Activated naive CD4-positive, alpha-beta T cell (primary cell): Measurements from ENCODE around the gene CATSPERE.
"Not testable (repeated sequence)": the region's sequence is repeated elsewhere in the genome, so short reads cannot be mapped to it uniquely, and the experiment has no call there.

ENCODE experiments used
- DNase-seq, 4 experiments: peaks; one replicate each; lab custom pipeline; 2025; lab: John Stamatoyannopoulos, UW

Gene CATSPERE

GRCh38 chr1:244545511-244545910 is 84.4 kb downstream of the CATSPERE start:
- DNase-seq, result no peak

- DNase-seq, result no peak
Observed at GRCh38 chr1:244548558-244549115, 87.6 kb downstream of the CATSPERE start.

- DNase-seq, result no peak
Observed at GRCh38 chr1:244552336-244552735, 91.3 kb downstream of the CATSPERE start.

DNA sequence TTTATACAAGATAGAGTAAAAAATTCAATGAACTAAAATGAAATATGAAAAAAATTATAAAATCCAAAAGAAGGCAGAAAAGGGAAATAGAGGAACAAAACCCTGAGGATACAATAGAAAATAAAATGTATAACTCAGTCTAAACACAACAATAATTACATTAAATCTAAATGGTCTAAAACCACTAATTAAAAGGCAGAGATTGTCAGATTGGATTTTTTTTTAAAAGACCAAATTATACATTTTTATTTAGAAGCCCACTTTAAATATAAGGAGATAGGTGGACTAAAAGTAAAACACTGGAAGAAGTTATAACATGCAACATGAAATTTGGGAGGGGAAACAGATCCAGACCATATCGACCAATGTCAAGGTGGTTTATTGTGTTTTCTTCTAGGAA is 95.2 kb downstream of the CATSPERE start:
- DNase-seq, result no peak

DNA sequence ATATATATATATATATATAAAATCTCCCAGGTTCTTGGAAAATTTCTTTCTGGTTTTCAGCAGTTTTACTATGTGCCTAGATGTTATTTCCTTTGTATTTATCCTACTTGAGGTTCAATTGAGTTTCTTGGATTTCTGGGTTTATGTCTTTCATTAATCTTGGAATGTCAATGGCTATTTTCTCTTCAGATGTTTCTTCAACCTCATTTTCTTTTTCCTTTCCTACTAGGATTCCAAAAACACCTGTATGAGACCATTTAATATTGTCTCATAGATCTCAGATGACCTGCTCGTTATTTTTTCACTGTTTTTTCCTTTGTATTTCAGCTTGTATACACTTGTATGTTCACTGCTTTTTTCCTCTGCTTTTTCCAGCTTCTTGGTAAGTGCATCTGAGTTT is 96.5 kb downstream of the CATSPERE start:
- DNase-seq, result no peak

- no peak for DNase-seq
Observed at GRCh38 chr1:244559561-244559960, 98.5 kb downstream of the CATSPERE start.

- DNase-seq, result not testable (repeated sequence)
Observed at GRCh38 chr1:244562877-244563276, 101.8 kb downstream of the CATSPERE start.

DNA sequence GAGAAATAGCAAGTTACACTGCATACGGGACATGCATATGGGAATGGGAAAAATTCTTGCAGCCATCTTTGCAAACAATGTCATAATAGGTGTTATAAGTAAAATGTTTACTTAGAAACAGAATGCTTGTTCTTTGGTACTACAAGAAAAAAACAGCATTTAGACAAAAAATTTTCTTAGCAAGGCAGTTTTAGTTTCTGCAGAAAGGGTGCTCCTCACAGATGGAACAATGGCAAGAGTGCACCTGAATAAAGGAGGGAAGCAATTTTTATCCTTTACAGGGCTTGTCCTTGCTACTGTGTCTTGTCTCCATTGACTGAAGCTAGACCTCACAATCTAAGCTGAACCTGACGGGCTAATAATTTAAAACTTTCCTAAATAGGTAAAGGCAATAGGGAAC is 112.7 kb downstream of the CATSPERE start:
- no peak for DNase-seq

DNA sequence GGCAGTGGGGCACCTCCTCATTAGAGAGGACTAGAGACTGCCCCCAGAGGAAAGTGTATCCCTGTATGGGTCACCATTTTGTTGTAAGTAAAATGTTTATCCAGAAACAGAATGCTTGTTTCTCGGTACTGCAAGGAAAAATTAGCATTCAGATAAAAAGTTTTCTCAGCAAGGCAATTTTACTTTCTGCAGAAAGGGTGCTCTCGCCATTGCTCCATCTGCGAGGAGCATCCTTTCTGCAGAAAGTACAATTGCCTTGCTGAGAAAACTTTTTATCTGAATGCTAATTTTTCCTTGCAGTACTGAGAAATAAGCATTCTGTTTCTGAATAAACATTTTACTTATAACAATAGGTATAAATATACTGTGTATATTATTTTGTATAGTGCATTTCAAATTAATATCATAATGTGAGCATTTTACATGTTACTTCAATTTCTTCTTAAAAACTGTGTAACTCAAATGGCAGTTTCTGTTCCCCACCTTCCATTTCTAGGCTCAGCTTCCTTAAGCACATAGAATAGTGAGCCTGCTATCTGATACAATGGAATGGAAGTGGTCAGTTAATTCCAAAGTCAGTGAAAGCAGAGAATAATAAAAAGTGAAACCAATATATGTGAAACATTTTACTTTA is 115.3 kb downstream of the CATSPERE start:
- no peak for DNase-seq

GRCh38 chr1:244578205-244578604 is 117.1 kb downstream of the CATSPERE start:
- not testable (repeated sequence) for DNase-seq

- DNase-seq, result no peak
Observed at GRCh38 chr1:244583358-244583982, 122.4 kb downstream of the CATSPERE start.

DNA sequence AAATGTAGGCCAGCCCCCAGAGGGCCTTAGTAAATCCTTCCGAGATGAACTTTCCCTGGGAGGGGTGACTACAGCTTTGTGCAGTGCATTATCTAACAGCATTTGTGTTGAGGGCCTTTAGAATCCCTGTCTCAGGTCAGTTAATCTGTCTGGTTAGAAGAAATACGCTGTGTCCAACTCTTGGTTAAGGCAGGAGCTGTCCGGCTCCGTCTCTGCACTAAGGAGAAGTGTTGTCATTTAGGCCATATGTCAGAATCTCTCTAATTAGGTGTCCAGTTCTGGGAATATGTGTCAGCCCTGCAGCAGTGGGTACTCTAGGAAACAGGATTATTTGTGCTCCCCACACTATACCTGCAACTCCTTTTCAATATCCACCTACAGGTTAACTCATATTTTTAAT is 124.8 kb downstream of the CATSPERE start:
- no peak for DNase-seq

DNA sequence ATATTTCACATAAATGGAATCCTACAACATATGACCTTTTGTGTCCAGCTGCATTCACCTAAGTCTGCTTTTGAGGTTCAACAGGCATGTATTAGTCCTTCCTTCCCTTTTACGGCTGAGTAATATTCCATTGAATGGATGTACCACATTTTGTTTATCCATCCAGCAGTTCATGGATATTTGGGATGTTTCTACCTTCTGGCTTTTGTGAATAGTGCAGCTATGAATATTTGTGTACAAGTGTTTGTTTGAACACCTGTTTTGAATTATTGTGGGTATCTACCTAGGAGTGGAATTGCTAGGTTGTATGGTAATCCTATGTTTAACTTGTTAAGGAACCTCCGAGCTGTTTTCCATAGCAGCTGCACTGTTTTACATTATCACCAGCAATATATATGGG is 129.6 kb downstream of the CATSPERE start:
- DNase-seq, result no peak

- no peak for DNase-seq
Observed at GRCh38 chr1:244598611-244599010, 137.5 kb downstream of the CATSPERE start.

GRCh38 chr1:244599937-244600350 is 138.9 kb downstream of the CATSPERE start:
- peak in 1 of 4 experiments; percentile 9 for DNase-seq

- DNase-seq, result no peak
Observed at GRCh38 chr1:244601336-244601735, 140.3 kb downstream of the CATSPERE start.

- no peak for DNase-seq
Observed at GRCh38 chr1:244603498-244603897, 142.4 kb downstream of the CATSPERE start.

GRCh38 chr1:244605835-244606370 is 144.8 kb downstream of the CATSPERE start:
- DNase-seq, result no peak

DNA sequence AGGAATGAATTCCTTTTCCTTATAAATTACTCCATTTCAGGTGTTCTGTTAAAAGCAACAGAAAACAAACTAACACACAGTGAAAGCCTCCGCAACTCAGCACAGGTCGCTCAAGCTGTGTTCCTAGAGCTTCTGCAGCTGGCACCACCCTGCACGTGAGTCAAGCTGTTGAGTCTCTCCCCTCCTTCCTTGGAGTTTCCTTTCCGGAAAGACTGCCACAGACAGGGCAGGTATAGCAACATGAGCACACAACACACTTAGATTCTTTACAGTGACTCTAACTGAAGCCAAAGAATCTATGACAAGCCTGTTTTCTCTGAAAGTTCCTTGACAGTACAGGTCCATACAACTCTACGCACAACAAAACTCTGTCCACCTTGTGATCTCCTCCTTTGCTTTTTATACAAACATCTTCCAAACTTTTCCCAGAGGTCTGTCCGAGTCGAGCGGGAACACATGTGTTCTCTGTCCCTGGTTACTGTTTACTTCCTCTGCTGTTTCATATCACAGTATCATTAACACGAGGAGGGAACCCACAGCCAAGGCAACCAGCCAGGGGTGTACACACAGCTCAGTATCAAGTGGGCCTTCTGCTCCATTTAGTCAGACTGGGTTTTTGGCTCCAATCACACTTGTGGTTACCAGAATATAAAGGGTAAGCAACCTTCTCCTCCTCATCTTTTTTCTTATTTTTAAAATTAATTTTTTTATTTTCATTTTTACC is 153.2 kb downstream of the CATSPERE start:
- DNase-seq, result no peak

DNA sequence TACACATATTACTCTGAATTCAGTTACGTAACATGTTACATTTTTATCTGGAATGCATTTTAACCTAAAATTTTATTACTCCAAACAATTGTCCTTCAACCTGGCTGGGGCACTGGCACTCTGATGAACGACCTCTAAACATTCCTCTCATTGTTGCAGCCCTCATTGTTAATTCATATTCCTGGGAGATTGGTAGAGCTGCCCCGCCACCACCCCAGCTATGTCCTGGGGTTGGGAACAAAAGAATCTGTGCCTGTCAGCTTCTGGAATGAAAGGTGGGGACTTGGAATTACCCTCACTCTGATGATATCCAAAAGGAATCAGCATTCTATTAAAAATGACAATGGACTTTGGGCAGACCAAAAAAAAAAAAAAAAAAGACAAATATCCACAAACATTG is 153.8 kb downstream of the CATSPERE start:
- no peak for DNase-seq

DNA sequence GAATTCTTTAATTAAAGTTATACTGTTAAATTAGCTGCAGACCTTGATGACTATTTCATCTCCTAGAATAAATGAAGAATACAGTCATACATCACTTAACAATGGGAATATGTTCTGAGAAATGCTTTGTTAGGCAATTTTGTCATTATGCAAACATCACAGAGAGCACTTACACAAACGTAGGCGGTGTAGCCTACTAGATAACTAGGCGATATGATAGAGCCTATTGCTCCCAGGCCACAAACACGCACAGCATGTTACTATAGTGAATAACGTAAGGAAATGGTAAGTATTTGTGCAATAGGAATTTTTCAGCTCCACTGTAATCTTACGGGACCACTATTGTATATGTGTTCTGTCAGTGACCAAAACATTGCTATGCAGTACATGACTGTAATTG is 154.2 kb downstream of the CATSPERE start:
- DNase-seq, result no peak

DNA sequence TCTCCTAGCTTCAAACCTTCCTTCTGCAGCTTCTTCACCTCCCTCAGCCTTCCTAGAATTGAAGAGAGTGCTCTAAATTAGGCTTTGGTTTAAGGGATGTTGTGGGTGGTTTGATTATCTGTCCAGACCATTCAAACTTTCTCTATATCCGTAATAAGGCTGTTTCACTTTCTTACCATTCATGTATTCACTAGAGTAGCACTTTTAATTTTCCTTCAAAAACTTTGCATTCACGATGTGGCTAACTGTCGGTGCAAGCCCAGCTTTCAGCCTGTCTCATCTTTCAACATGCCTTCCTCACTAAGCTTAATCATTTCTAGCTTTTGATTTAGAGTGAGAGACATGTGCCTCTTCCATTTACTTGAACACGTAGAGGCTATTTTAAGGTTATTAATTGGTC is 165.6 kb downstream of the CATSPERE start:
- DNase-seq, result no peak

- DNase-seq, result no peak
Observed at GRCh38 chr1:244628789-244629188, 167.7 kb downstream of the CATSPERE start.
